Colonic mucosa (tissue), 4 donors: Measurements from ENCODE around the gene ARF3. TPM values are rescaled to one million over a fixed set of nuclear protein-coding genes. Genes with fewer than 3 reads are reported as not detected.

ENCODE experiments used
- DNase-seq: peaks from one replicate; pipeline ENCODE4 v3.0.0-alpha.2; 2020
- H3K27ac ChIP-seq: fragments of 200-600 bp; one replicate; pipeline ENCODE4 v1.8.0; 2021
- H3K27me3 ChIP-seq: fragments of 200-600 bp; one replicate; pipeline ENCODE4 v1.8.0; 2021
- H3K36me3 ChIP-seq: fragments of 200-600 bp; one replicate; pipeline ENCODE4 v1.8.0; 2021
- H3K4me1 ChIP-seq: fragments of 200-600 bp; one replicate; pipeline ENCODE4 v1.8.0; 2021; ENCODE audit warnings: mild to moderate bottlenecking
- H3K4me3 ChIP-seq: fragments of 200-600 bp; one replicate; pipeline ENCODE4 v1.8.0; 2021
- H3K9ac ChIP-seq, 2 donors: one replicate each; pipeline ENCODE4 v1.7.0; 2013; ENCODE audit warnings: control low read depth in 2 of 2, low read depth in 2 of 2, low read length in 2 of 2
- H3K9me3 ChIP-seq: fragments of 200-600 bp; one replicate; pipeline ENCODE4 v1.8.0; 2021
- intact Hi-C: fragments of 100-400 bp; cut with DNase I; formaldehyde crosslinking; loops from one replicate; pipeline ENCODE4 v1.14.1; 2022
- total RNA-seq, 2 donors: library from RNA; stranded (reverse); fragmentation: NEBNext Ultra II Directional in 1 of 2; extraction: Animal tissue kit (Norgen Biotek cat#: 25700) in 1 of 2; gene quantifications; one replicate each; pipeline ENCODE4 v1.2.1, GENCODE V29; 2021
- TF ChIP-seq, protein P1 (sequence below): fragments of 200-600 bp; IDR thresholded peaks from one replicate; pipeline ENCODE4 v1.8.0; 2022; ENCODE audit warnings: antibody characterized with exemption, mild to moderate bottlenecking
- donor health status: healthy.
- donor health status: DM: no; HTN: no; CAD: no.
- donor health status: DM: no; HTN: no; CAD: no.

The ARF3 gene
- total RNA-seq = 100 to 1,000 TPM; 255 to 261 TPM

- DNase-seq = peak; percentile 96
- TF ChIP-seq, protein P1, sequence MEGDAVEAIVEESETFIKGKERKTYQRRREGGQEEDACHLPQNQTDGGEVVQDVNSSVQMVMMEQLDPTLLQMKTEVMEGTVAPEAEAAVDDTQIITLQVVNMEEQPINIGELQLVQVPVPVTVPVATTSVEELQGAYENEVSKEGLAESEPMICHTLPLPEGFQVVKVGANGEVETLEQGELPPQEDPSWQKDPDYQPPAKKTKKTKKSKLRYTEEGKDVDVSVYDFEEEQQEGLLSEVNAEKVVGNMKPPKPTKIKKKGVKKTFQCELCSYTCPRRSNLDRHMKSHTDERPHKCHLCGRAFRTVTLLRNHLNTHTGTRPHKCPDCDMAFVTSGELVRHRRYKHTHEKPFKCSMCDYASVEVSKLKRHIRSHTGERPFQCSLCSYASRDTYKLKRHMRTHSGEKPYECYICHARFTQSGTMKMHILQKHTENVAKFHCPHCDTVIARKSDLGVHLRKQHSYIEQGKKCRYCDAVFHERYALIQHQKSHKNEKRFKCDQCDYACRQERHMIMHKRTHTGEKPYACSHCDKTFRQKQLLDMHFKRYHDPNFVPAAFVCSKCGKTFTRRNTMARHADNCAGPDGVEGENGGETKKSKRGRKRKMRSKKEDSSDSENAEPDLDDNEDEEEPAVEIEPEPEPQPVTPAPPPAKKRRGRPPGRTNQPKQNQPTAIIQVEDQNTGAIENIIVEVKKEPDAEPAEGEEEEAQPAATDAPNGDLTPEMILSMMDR = no peak
- peaks cover 7% of the 10 kb centered on the region for H3K4me1 ChIP-seq
Observed at GRCh38 chr12:48957141-48958048, at the start of gene ARF3. ARF3 (minus strand) TSS chr12:48957487; CDS start chr12:48941095, 16,392 bp downstream.

GRCh38 chr12:49000346-49000745, 43.1 kb upstream of the ARF3 start:
- peaks cover 23% of the 10 kb centered on the region for H3K27me3 ChIP-seq
- TF ChIP-seq, protein P1 = no peak
- no peaks in the 10 kb centered on the region for H3K36me3 ChIP-seq
- no peaks in the 10 kb centered on the region for H3K9me3 ChIP-seq
- intact Hi-C loops = no loop called here
- no peak overlapping the region for H3K4me3 ChIP-seq
- no peak for DNase-seq
- H3K27ac ChIP-seq = no peak overlapping the region
- H3K4me1 ChIP-seq = peaks cover 27% of the 10 kb centered on the region
- H3K9ac ChIP-seq = no peak overlapping the region

More at GRCh38 chr12:48957141-48958048, at the start of gene ARF3:
- peak within 1 kb of the TSS; percentile 88 for H3K27ac ChIP-seq
- H3K4me3 ChIP-seq = peak within 1 kb of the TSS; percentile 92
- intact Hi-C loops = no loop called here
- H3K9me3 ChIP-seq = no peaks in the 10 kb centered on the region
- no peaks in the 10 kb centered on the region for H3K36me3 ChIP-seq
- no peaks in the 10 kb centered on the region for H3K27me3 ChIP-seq
- H3K9ac ChIP-seq = peak within 1 kb of the TSS; percentile 90 to 95

GRCh38 chr12:48999371-49000131, 42.3 kb upstream of the ARF3 start, which contains the start of gene DDN:
DDN (minus strand) TSS chr12:48999375; CDS start chr12:48999287, 88 bp downstream.
- intact Hi-C loops = no loop called here
- TF ChIP-seq, protein P1 = no peak
- no peak within 1 kb of the TSS for H3K27ac ChIP-seq
- no peaks in the 10 kb centered on the region for H3K9me3 ChIP-seq
- no peaks in the 10 kb centered on the region for H3K36me3 ChIP-seq
- H3K4me3 ChIP-seq = peak within 1 kb of the TSS; percentile 45
- peak within 1 kb of the TSS; percentile 4 to 43 for H3K9ac ChIP-seq
- H3K27me3 ChIP-seq = peaks cover 30% of the 10 kb centered on the region
- peaks cover 27% of the 10 kb centered on the region for H3K4me1 ChIP-seq
- DNase-seq = no peak

DNA sequence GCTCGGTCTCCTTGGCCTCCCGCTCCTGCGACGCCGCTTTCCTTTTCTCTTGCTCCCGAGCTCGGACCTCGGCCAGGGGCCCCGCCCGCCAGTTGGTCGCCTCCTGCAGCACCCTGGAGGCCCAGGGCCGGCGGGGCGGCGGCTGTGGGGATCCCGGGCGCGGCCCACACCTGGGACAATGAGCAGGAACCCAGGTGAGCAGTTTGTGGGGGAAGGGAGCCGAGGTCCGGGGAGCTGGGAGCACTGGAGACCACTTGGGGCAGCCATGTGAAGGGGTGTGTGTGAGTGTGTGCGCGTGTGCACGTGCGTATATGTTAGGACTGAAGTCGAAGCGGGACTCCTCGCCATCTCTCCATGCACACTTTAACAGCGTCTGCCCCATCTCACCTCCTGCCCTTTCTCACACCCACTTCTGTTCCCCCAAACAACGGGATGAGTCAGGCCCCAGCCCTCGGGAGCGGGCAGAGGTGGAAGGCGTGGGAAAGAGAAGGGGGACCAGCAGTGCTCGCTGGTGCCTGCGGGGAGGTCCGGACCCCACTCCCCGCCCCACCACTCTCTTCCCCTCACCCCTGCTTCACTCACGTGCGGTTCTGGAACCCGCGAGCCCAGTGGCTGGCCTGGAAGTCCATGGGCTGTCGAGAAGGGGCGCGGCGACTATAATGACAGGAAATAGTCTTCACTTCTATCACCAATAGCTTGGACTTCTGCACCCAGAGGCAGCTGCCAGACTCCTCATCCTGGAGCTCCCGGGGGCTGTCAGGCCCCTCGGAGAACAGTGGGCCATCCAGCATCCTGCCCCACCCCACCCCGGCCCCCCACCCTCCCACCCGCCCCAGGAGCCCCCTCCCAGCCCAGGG, 41.4 kb upstream of the ARF3 start:
- H3K9me3 ChIP-seq = no peaks in the 10 kb centered on the region
- H3K36me3 ChIP-seq = no peaks in the 10 kb centered on the region
- peak; percentile 54 for DNase-seq
- no peak overlapping the region for H3K27ac ChIP-seq
- peak overlapping the region in 1 of 2 donors; percentile 24 for H3K9ac ChIP-seq
- peaks cover 27% of the 10 kb centered on the region for H3K4me1 ChIP-seq
- peaks cover 36% of the 10 kb centered on the region for H3K27me3 ChIP-seq
- TF ChIP-seq, protein P1 = no peak
- H3K4me3 ChIP-seq = peak overlapping the region; percentile 45
- intact Hi-C loops = no loop called here
